NCI-H748 (cell line): ENCODE results near the gene DNAJC7.
"Not testable (repeated sequence)": the region's sequence is repeated elsewhere in the genome, so short reads cannot be mapped to it uniquely, and the experiment has no call there.

Source experiments
- DNase-seq: peaks from one replicate; lab custom pipeline; 2025; ENCODE audit not compliant: unreplicated experiment; lab: John Stamatoyannopoulos, UW

DNAJC7 gene

DNA sequence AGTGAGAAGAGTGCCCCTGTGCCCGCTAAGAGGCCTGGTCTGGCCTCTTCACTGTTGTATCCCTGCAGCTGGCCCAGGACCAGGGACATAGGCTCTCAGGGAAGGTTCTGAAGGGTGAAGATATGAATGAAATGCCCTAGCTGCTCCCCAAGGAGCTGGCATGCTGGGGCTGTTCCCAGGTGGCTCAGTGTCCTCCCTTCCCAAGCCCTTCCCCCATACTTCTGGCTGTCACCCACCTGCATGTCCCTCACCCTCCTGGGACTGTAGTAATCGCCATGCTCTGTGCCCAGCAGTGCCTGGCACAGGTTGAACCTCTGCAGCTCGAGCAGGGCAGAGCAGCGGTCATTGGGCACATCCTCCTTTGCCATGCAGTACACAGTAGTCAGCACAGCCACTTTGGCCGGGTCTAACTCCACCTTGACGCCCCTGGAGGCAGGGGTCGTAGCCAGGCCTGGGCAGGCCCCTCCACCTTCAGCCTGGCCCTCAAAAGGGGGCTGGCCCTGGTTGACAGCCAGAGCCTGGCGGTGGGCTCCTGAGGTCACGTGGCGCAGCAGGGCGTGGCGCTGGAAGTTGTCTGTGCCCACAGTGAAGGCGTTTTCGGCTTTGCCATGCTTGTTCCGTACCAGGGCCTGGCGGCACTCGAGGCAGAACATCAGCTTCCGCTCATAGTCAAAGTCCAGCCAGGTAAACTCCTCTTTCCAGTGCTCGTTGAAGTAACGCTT is 25.5 kb upstream of the DNAJC7 start:
- DNase-seq, result no peak

- DNase-seq, result no peak
Observed at GRCh38 chr17:42041619-42042018, 24.4 kb upstream of the DNAJC7 start.

DNA sequence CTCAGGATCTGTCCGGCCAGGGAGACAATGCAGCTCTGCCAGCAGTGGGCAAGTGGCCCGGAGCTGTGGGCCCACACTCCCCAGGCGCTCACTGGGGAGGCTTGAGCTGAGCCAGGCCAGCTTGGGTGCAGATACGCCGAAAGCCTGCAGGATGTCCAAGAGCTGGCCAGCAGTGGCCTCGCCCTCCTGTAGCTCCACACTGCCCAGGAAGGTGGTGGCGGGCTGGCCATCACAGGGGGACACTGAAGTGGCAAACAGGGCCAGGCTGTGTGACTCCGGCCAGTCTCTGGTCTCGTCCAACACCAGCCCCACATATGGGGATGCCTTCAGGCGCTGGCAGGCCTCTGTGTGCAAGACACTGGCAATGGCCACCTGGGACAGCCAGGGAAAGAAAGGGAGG is 23.6 kb upstream of the DNAJC7 start:
- DNase-seq, result no peak

- no peak for DNase-seq
Observed at GRCh38 chr17:42039794-42040763, 22.8 kb upstream of the DNAJC7 start.

DNA sequence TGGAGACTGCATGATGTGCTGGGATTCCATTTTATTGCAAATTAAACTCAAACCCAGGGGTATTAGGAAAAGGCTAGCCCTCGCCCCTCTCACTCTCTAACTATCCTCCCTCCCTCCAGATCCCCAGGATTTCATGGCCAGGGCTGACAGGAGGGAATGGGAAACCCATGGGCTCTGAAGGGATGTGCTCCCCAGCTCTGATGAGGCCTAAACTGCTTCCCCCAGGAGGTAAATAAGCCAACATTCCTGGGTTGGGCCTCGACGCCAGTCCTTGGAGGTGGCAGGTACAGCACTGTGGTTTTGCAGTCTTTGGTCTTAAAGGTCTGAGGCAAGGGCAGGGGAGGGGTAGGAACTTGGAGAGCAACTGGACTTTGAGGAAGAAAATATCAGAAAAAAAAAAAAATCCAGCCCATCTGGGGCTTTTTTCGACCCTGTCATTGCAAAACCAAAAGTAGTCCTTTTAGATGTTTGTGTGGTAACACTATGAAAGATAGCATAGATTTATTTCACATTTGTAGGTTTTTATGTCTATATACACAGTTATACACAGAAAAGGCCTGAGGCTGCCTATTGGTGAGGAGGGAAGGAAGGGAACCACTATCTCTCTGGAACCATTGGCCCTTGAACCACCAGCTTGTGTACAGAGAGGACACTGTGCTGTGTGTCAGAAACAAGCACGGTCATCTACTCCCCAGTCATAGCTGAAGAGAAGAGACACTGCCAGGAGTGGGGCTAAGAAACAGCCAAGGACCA is 21.2 kb upstream of the DNAJC7 start:
- no peak for DNase-seq

DNA sequence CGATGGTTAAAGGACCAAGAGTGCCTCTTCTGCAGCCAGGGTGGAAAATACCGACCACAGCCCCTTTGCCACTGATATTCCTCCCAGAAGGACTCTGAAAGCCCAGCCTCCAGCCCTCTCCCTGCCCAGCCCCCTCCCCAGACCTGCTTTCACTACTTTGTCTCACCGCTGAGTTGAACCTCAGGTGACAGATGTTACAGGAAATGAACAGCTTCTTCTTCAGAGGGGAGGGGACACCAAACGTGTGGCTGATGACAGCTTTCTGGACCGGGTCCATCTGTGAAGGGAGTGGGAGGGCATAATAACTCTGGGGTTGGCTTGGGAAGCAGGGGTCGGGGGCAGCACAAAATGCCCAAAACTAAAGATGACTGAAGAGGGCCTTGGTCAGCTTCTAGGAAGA is 16.8 kb upstream of the DNAJC7 start:
- DNase-seq, result no peak

DNA sequence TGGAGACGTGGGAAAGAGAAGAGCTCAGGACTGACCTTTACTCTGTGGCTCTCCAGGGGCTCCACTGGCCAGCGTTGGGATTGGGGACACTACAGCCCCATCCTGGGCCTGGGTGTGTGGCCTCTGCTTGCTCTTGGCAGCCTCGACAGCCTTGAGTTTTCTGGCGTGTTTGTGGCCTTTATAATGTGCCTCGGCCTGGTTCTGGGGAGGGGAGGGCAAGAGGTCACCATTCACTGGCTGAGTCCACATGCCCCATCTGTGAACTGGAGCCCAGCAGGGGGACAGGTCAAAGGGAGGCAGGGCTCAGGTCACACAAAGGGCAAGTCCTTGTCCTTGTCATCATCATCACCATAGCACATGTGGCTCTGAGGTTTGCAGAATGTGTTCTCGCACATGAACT is 14.3 kb upstream of the DNAJC7 start:
- DNase-seq, result no peak

DNA sequence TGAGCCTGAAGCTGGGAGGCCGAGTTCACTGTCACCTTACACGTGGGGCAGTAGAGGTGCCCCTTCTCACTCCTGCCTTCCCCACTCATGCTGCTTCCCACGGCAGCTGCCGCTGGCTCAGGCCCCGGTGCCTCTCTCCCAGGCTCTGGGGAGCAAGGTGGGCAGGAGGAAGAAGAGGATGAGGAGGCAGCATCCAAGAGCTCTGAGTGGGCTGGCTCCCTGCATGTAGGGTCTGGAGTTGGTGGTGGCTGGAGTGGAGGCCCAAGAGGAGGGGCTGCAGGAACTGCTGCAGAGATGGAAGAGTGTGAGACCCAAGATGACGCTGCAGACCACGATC is 11.5 kb upstream of the DNAJC7 start:
- no peak for DNase-seq

DNA sequence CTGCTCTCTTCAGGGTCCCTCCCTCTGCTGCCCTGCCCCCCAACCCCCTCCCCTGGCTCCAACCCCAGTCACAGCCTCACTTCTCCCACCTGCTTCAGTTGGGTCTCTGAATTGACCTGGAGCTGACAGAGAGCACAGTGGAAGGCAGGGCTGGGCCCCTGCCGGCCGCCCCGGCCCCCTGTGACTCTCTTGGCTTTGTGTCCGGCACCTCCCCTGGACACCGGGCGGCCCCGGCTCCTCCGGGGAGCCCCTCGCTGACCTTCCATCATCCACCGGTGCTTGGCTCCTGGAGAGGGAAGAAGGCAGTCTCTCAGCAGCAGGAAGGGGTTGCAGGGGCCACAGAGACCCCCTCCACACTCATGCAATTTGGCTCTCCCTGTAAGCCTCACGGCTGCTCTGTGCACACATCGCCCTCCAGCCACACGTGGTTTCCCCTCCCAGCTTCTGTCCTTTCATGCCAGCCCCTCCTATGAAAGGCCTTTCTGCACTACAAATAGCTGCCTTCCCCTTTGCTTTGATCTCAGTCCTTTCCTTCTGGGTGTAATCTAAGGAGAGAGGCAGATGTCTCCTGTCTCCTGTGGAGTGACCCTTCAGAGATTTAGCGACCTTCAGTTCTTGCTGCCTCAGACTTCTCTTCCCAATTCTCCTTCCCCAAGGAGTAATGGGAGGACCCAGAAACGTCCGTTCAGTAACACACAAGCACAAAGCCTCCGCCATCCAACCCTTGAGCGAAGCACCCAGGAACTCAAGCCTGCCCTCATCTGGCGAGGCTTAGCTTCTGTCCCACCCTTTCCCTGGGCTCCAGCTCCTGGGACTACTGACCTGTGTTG is 10.9 kb upstream of the DNAJC7 start:
- no peak for DNase-seq

- no peak for DNase-seq
Observed at GRCh38 chr17:42027590-42027889, 10.3 kb upstream of the DNAJC7 start.

DNA sequence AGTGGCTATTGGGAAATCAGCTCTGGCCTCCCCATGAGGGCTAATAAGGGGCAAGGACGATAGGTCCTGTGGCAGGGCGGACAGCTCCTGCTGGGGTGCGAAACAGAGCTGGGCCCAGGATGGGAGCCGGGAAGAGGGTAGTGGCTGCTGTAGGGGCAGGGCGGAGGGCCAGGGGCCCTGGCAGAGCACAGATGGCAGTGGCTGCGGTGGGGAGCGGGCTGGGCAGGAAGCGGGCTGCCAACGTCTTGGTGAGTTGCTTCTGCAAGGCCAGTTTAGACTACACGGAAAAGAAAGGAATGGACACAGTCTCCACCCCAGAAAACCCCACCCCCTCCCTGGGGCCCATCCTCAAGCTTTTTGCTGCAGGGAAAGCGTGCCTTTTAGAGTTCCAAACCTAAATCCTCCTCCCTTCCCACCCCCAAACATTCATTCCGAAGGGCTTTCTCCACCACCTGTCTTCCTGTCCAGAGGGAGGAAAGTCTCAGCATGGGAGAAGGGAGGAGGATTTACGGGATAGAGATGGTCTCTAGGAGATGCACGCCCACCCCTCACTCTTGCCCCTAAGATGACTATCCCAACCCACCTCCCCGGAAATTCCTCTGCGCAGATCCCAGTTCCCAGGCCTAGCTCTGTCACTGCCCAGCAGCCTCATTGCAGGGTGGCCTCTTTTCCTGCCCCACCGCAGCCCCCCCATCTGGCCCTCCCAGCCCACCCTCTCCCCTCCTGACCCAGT is 9.8 kb upstream of the DNAJC7 start:
- no peak for DNase-seq

DNA sequence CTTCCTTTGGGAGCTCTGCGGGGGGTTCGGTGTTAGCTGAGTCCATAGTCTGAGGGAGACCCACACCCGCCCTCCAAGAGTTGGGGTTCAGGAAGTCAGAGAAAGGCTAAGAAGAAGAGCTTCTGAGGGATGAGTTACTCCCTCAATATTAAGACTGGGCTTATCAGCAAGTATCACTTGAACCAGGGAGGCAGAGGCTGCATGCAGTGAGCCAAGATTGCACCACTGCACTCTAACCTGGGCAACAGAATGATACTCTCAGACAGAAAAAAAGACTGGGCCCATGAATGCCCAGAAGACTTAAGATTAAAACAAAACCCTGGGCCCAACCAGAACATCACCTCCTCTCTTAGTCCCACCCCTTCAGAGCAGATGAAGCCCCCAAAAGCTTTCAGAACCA is 8.7 kb upstream of the DNAJC7 start:
- no peak for DNase-seq

- no peak for DNase-seq
Observed at GRCh38 chr17:42025191-42025579, 7.9 kb upstream of the DNAJC7 start.

GRCh38 chr17:42023524-42024349 is 6.5 kb upstream of the DNAJC7 start:
- no peak for DNase-seq

DNA sequence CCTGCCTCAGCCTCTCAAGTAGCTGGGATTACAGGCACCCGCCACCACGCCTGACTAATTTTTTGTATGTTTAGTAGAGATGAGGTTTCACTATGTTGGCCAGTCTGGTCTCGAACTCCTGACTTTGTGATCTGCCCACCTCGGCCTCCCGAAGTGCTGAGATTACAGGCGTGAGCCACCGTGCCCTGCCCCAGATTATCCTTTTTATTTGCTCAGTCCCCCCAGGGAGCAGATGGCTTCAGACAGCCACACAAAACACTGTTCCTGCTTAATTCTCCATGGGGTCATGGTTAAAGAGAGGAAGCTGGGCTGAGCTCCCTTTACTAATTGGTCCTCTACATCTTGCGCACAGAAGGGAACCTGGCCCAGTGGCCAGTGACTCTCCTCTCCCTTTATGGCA is 3.6 kb upstream of the DNAJC7 start:
- DNase-seq, result not testable (repeated sequence)

GRCh38 chr17:42019509-42020404 is 2.5 kb upstream of the DNAJC7 start, which contains the start of gene NKIRAS2:
TSS of gene NKIRAS2 (plus strand) at chr17:42020090. CDS start at chr17:42021578, 1,488 bp downstream.
- peak; percentile 93 for DNase-seq

- DNase-seq, result no peak
Observed at GRCh38 chr17:42018988-42019387, 1.7 kb upstream of the DNAJC7 start.

DNA sequence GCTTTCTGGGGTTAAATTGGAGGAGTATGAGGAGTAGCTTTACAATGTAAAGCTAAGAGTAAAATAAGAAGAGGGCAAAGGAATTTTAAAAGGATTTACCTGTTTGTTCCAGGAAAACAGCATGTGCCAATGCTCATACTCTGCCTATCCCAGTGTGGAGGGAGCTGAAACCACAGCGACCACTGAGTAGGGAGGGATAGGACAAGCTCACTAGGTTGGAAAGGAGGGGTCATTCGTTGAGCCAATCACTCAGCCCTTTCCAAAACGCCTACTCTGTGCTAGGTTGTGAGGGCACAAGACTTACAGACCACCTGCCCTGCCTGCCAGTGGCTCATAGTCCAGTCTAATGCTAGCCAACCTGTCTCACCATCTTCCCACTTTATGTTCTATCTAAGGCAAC is 1.1 kb upstream of the DNAJC7 start:
- DNase-seq, result peak; percentile 42
